SHP77 (cell line): ENCODE measurements around the gene RAC2.

Experiments
- DNase-seq, 2 experiments: peaks; one replicate each; lab custom pipeline; 2025; lab: John Stamatoyannopoulos, UW

The RAC2 gene

GRCh38 chr22:37187891-37188761 lies 55.9 kb downstream of the RAC2 start, which contains the start of gene C1QTNF6:
Gene C1QTNF6 (minus strand): TSS chr22:37188247. CDS start chr22:37188213, 34 bp downstream.
- peak in 1 of 2 experiments; percentile 60 for DNase-seq

- DNase-seq = no peak
Measured at GRCh38 chr22:37187552-37187890, 56.5 kb downstream of the RAC2 start.

GRCh38 chr22:37186997-37187522 lies 57.0 kb downstream of the RAC2 start:
- DNase-seq = no peak

GRCh38 chr22:37186228-37186996 lies 57.7 kb downstream of the RAC2 start:
- DNase-seq = peak; percentile 19 to 30

- DNase-seq = no peak
Measured at GRCh38 chr22:37185646-37186227, 58.3 kb downstream of the RAC2 start.

- DNase-seq = no peak
Measured at GRCh38 chr22:37184816-37185541, 59.1 kb downstream of the RAC2 start.

GRCh38 chr22:37184380-37184755 lies 59.7 kb downstream of the RAC2 start:
- no peak for DNase-seq

GRCh38 chr22:37183432-37184379 lies 60.4 kb downstream of the RAC2 start:
- DNase-seq = no peak

GRCh38 chr22:37182949-37183245 lies 61.2 kb downstream of the RAC2 start:
- DNase-seq = no peak

- no peak for DNase-seq
Measured at GRCh38 chr22:37182101-37182948, 61.7 kb downstream of the RAC2 start.

GRCh38 chr22:37181681-37182080 lies 62.4 kb downstream of the RAC2 start:
- DNase-seq = no peak

GRCh38 chr22:37180531-37181231 lies 63.4 kb downstream of the RAC2 start:
- DNase-seq = no peak

- DNase-seq = no peak
Measured at GRCh38 chr22:37179622-37180420, 64.2 kb downstream of the RAC2 start.

- DNase-seq = no peak
Measured at GRCh38 chr22:37179126-37179470, 65.0 kb downstream of the RAC2 start.

GRCh38 chr22:37178350-37179125 lies 65.5 kb downstream of the RAC2 start:
- DNase-seq = no peak

- DNase-seq = no peak
Measured at GRCh38 chr22:37177755-37178154, 66.3 kb downstream of the RAC2 start.

- no peak for DNase-seq
Measured at GRCh38 chr22:37177221-37177620, 66.8 kb downstream of the RAC2 start.
